NCI-H774 (cell line): ENCODE data around the gene CELSR3.

Source experiments
- DNase-seq: peaks from one replicate; lab custom pipeline; 2025; lab: John Stamatoyannopoulos, UW

CELSR3 gene

DNA sequence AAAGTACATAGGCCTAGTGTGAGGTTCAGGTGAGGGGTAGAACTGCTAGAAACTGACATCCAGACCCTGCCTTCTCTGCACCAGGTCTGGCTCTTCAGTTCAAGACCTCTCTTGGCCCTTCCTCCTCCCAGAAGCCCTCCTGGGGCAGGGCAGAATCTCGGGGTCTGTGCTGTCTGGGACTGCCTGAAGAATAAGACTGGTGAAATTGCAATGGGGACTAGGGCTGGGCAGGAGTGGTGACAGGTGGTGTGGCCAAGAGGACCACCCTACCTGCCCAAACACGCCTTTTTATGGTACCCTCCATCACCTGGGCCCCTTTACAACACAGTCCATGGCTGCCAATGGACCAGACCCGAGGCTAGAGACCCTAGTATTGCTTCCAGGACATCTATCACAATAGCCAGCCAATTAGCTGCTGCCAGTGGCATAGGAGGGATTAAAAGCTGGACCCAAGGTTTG, 24.6 kb upstream of the CELSR3 start:
- DNase-seq = no peak

DNA sequence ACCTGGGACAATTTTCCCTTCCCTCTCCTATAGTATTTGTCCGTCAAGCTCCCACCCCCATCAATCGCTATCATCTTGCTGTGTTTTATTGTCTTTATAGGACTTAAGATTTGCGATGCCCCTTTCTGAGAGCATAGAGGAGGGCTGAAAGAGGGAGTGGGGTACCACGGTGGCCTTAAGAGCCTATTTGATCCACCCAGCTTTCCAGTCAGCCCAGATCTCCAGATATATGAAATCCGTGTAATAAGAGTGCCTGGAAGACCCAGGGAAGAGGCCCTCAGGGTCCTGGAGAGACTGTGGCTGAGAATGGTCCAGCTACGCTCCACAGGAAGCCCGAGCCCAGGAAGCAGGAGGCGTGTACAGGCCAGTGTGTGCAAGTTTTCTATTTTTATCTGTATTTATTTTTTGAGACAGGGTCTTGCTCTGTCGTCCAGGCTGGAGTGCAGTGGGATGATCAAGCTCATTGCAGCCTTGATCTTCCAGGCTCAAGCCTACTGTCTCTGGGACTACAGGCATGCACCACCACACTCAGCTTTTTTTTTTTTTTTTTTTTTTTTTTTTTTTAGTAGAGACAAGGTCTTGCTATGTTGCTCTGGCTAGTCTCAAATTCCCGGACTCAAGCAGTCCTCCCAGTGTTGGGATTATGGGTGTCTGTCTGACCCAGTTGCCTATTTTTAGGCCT, 24.0 kb upstream of the CELSR3 start:
- no peak for DNase-seq

DNA sequence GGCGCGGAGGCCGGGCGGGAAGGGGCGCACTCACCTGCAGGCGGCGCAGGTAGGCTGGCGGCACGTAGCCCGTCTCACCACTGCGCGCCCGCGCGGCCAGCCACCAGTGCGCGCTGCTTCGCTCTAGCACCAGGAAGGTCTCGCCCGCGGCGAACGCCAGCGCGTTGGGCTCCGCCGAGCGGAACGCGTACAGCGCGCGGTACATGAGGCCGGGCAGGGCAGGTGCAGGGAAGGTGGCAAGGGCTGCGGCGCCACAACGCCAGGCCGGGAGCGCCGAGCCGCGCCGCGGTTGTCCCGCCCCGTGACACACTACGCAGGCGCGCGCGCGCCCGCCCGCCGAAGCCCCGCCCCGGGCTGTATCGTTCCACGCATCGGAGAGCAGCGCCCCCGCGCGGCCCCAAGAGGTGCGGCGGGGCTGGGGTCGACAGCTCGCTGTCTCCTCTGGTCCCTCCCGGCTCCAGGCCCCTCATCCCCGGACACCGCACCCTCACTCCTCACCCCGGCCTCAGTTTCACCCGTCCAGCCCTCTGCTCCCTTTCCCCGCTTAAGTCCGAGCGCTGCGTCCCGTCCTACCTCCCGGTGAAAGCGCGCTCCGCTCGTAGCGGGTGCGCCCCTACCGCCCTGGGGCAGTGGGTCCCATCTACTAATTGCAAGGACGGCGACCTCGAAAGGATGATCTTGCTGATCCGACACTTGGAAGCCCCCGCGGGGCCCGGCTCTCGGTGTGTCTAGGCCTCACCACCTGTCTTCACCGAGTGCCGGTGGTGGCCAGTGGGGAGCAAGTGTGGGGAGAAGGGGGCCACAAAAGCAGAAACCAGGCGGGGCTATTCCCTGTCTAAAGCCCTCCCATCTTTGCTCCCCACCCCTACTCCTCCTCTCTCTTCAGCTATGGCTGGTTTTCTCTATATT, 23.2 kb upstream of the CELSR3 start, which contains the start of gene NCKIPSD:
Gene NCKIPSD, minus strand, starts transcription at position 313 of the 909 bp plus-strand sequence. Its CDS starts 108 bp downstream, at position 205.
- DNase-seq = peak; percentile 56

DNA sequence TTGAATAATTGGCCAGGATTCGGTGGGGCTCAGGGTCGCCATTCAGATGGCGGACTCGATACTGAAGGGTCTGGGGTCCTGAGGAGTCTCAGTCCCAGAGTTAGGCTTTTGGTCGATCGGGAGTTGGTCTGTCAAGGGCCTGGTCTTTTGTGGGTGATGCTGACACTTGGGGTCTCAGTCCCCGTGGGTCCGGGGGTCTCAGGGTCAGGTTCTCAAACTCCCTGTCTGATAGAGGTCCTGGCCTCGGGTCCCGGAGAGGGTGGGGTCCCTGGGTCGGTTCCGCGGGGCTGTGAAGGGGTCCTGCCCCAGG, 22.6 kb upstream of the CELSR3 start:
- no peak for DNase-seq

DNA sequence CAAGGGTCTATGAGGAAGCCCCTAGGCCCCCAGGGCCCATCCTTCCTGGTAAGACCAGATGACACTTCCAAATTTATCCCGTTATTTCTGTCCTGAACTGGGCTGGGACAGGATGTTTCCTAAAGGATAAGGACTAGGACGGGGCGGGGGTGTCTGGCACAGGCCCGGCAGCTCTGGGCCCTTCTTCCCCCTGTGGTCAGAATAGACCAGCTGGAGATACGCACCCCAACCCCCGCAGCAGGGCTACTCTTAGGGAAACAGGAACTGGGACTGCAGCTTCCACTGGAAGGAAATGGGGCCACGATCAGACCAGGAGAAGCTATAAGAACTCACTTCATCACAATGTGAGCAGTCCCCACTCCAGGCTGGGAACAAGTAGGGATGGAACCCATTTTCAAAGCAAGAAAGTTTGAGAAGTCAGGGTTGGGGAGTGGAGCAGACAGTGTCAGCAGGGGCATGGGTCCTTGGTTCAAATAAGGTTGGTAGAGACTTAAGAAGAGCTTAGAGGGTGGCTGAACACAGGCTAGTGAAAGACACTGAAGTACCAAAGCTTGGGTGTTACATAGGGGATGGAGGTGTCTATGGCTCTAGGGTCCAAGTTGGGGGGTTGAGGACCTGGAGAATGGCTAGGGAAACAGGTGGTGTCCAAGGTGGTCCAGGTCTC, 21.9 kb upstream of the CELSR3 start:
- DNase-seq = no peak

DNA sequence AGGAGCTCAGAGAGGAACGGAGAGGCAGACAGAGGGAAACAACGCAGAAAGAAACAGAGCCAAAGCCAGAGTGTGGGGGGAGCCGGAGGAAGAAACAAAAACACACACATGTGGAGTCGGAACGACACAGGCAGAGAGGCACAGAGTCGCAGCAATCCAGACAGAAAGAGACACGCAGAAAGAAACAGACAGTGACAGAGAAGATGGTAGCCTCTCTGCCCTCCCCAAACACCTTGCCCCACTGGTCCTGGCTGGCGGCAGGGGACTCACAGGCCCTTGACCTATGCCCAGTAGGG, 21.3 kb upstream of the CELSR3 start:
- DNase-seq = no peak

DNA sequence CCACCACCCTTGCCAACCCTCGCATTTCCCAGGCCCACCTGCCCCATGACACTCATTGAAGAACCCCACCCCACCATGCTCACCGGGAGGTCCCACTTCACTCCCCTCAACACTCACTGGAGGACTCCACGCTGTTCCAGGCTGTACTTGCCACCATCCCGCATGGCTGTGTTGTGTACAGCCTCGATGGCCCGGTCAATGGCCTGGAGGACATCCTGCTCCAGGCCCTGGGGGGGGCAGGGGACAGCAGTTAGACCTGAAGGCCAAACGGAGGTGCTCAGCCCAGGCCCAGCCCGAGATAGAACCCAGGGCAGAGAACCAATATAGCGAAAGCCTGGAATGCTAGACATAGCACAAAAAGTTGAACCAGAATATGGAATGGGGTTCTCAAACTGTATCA, 20.1 kb upstream of the CELSR3 start:
- no peak for DNase-seq

DNA sequence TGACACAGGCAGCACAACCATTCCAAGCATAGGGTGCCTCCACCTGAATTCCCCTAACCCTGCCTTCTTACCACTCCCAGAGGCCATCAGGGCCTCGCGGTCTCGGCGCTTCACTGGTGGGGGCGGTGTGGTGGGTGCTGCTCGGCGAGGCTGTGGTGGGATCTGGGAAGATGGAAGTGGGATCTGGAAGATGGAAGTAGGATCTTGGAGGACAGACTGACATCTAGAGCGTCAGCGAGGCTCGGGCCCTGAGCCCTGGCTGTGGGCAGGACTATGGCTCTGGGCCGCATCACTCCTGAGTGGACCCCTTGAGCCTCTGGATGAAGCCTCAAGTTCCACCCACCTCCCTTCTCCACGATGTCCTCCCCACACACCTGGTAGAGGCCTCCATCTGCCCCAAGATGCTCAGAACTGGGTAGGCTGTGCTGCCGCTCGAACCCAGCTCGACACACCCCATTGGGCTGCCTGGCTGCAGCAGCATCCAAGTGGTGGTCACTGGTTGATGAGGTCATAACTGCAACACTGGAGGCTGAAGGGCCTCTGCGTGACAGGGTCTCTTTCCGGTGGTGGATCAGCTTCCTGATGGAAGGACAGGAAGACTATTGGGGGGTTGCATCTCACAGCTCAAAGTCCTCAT, 19.4 kb upstream of the CELSR3 start:
- no peak for DNase-seq

DNA sequence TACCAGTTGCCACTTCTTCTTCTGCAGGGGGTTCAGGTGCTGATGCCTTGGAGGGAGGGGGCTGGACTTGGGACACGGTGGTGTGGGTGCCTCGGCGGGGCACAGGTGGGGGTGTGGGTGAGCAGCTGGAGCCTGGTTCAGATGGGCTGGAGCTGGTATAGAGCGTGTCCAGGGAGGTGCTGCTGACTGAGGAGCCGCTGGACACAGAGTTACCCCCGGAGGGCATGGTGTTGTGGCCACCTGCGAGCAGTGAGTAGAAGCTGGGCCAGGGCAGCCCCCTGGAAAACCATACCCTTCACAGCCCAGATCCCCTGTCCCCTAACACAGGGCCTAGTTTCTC, 18.8 kb upstream of the CELSR3 start:
- no peak for DNase-seq

DNA sequence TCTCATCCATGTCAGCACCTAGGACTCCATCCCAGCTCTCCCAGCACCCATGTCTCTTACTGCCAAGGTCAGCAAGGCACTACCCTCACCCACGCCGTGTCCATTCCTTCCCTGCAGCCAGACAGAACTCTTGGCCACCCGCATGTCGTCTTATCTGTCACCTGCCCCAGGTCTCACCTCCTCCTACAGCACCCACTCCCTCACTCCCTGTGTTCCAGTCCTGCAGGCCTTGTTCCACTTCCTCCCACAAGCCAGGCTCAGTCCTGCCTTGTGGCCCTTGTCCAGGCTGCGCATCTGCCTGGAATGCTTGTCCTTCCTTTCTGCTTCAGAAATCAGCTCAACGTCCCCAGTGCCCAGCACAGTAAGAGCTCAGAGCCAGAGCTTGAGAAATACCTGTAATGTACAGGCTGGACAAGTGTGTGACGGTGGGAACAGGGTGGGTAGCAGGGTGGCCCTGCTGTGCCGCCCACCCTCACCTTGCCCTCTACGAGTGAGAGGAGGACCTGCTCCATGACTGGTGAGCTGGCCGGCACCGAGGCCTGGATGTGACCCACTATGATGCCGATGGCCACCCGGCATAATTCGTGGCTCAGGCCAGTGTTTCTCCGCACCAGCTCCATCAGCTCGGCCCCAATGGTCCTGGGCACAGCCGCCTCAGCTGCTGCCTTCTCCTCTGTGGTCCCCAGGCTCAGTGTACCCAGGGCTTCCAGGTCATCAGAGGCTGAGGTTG, 18.3 kb upstream of the CELSR3 start:
- no peak for DNase-seq

DNA sequence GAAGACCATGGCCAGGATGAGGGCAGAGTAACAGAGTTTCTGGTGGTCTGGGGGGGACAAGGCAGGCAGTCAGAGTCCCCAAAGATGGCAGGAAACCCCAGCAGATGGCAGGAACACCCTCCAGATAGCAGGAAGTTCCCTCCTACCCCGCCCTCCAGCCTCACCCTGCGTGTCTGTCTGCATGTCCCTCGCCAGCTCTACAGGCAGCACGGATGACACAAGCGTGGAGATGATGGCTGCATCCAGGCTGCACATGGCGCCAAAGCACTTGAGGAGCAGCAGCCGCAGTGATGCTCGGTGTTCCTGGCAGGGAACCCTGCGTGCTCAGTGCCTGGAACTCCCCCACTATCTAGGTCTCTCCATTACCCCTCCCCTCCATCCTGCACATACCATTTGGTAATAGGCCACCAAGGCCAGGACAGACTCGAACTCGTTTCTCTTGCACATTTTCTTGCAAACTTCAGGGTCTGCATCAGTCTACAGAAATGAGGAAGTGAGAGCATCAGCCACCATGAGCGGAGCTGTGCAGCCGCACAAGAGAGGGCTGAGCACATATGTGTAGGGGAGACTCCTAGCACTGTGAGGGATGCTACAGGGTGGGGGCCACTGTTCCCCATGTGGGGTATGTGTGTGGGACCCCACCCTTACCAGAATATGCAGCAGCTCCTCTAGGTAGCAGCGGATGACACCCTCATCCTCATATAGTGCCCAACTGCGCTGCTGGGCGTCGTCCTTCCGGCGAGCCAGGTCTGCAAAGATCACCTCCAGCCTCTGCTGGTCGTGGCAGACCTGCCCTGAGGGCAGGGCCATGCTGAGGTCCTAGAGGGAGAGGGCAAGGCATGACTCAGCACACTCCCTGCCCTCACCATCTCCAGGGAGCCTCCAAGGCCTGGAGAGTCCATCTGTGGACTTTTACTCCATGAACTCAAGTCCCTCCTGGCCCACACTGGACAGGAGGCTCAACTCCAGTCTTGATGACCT, 17.0 kb upstream of the CELSR3 start:
- DNase-seq = no peak

DNA sequence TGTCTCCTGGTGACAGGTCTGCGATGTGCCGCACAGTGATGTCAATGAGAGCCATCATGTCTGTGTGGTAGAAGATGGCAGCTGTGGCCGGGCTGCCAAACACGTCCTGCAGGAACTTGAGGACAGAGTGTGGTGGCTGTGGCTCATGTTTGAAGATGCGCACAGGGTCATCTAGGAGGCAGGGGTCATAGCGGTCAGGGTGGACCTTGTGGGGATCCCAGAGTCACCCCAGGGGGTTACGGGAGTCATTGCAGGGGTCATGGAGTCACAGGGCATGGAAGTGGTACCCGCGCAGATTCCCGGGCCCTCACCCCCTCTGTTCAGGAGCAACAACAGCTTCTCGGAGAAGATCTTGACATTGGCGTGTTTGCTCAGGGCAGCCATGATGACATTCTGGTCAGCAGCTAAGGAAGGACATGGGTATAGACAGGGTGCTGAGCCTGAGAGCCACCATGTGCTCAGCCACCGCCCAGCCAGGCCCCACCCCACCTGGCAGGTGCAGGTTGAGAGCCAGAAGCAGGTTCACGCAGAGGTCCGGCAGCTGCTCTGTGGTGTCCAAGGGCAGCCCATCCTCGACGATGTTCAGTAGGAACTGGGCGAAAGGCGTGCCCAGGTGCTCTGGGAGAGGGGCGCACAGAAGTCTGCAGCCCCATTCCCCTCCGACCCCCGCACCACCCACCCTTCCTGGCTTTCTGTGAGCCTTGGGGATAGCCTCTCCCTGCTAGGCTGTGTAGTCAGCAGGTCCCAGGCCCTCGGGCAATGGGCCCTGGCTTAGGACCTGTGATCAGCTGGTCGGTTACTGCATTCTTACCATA, 16.1 kb upstream of the CELSR3 start:
- no peak for DNase-seq

DNA sequence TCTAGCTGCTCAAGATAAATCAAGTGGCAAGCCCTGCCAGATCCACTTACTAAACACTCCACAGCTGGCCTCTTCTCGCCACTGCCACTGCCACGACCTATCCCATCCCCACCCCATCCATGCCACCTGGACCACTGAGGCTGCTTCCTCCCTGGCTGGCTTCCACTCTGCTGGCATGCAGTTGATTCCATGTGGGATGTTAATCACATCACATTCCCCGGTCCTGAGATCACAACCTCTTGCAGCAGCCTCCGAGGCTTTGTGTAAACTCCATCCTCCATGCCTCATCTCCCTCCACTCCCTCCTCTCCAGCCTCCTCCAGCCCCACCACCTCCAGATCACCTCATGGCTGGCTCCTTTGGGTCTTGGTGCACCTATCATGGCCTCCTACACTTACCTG, 15.4 kb upstream of the CELSR3 start:
- DNase-seq = no peak

DNA sequence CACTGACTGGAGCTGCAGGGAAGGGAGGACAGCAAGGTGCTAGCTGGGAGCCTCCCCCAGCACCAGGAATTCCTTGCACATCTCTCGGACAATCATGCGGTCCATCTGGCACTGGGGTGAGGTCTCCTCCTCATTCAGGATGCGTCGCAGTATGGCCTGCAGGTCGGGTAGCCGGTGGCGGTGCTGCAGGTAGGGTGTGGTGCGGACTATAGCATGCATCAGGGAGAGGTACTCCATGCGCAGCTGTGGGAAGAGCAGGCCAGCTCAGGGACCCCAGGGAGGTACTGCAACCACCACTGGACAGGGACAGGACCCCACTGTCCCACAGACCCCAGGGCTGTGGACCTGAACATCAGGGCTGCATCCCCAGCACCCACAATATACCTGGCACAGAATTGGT, 11.8 kb upstream of the CELSR3 start:
- DNase-seq = no peak

DNA sequence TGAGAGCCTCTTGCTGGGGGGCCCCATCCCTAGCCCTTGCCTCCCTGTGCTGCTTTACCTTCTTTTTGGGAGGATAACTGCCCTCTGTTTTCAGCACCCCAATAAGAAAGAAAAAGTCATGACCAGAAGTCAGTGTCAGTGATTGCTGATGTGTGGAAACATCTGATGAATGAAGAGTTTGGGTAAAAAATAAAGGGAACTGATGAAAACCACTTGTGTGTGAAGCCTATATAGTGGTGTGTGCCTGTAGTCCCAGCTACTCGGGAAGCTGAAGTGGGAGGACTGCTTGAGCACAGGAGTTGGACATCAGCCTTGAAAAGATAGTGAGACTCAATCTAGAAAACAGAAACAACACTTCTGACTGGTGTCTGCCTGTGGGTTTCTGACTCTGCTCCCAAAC, 9.8 kb upstream of the CELSR3 start:
- no peak for DNase-seq

DNA sequence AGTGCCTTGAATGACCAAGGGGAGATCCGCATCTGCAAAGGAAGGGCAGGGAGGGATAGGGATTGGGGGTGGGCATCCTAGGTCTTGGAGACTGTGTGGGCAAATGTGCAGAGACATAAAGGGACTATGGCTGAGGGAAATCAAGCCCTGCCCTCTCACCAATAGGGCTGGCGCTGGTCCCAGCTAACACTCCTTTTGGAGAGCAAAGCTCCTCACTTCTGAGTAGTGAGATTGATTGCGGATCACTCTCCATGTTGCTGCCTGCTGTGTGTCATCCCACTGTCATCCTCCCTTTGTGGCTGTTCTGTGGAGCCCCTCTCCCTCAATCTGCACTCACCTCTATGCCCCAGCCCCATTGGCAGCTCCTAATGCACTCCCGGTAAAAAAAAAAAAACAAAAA, 2.2 kb upstream of the CELSR3 start:
- no peak for DNase-seq

DNA sequence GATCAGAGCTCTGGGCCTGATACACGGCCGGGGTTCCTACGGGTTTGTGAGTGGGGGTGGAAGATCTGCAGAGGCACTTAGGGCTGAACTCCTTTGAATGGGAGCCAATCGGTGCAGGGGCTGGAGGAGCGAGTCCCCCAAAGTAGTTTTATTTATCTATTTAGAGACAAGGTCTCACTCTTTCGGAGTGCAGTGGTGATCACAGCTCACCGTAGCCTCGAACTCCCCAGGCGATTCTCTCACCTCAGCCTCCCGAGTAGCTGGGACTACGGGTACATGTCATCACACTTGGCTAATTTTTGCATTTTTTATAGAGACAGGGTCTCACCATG, 1.6 kb upstream of the CELSR3 start:
- no peak for DNase-seq

DNA sequence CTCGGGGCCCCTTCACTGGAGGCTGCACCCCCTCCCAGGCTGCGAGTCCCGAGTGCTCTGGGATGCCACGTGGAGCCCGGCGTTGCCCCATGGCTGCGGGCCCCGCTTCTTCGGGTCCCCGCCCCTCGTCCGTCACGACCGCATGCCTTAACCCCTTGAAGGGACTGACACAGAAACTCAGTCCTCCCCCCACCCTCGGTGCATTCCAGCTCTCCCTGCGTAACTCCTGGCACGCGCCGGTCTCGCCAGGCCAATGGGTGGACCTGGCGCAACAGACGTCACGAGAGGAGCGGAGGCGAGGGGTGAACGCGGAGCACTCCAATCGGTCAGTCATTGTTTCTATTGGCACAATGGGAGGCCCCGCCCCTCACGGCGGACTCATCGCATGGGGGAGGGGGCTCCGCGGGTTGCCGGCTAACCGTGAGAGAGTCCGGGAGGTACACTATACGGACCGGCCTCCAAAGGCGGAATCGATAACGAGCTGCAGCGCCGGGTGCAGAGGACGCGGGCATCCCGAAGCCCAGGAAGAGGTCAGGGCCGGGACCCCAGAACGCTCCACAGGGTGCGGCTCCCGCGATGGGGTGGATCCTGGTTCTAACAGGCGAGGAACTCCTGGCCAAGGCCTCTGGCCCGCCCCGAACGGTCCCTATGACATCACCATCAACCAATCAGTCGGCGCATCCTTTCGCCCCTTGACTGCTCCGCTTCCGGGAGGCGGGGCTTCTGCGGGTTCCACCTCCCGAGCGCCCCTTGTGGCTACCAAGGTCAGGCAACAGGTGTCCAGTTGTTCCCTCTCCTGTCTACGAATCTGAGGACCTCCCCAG, 1.0 kb upstream of the CELSR3 start:
- peak; percentile 89 for DNase-seq

DNA sequence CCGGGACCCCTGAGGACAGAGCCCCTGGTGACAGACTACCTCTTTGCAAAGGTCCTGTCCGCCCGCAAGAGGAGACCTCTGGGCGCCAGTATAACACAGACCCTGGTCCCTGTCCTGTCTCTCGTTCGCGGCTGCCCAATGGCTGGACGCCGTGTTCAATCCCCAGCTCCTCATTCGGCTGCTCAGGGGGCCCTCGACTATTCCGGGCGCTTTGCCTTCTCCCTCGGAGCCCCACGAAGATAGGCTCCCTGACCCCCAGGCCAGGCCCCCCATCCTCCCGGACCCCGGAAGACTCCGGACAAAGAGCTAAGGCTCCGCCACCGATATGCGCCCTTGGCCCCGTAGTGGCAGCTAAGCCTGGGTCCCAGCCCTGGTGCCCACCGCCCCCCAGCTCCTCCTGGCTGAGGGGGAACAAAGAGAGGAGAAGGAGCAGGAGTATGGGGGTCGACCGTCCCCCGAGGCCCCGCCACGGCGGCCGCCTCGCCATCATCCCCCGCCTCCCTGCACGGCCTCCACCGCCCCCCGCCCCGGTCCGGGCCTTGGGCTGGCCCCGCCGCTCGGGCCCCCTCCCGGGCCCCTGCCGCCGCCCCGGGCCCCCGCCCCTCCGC, 437 bp downstream of the CELSR3 start:
- DNase-seq = no peak
